ENCODE measurements around the gene ZNF93. TPM values are rescaled to one million over a fixed set of nuclear protein-coding genes. Genes with fewer than 3 reads are reported as not detected.
A peak's percentile ranks its signal among the peaks of the same experiment; 100 is the strongest.
"Not testable (repeated sequence)": the region's sequence is repeated elsewhere in the genome, so short reads cannot be mapped to it uniquely, and the experiment has no call there.

The ZNF93 gene
- total RNA-seq (ENCODE audit: insufficient read depth, low replicate concordance): 15.9 TPM

DNA sequence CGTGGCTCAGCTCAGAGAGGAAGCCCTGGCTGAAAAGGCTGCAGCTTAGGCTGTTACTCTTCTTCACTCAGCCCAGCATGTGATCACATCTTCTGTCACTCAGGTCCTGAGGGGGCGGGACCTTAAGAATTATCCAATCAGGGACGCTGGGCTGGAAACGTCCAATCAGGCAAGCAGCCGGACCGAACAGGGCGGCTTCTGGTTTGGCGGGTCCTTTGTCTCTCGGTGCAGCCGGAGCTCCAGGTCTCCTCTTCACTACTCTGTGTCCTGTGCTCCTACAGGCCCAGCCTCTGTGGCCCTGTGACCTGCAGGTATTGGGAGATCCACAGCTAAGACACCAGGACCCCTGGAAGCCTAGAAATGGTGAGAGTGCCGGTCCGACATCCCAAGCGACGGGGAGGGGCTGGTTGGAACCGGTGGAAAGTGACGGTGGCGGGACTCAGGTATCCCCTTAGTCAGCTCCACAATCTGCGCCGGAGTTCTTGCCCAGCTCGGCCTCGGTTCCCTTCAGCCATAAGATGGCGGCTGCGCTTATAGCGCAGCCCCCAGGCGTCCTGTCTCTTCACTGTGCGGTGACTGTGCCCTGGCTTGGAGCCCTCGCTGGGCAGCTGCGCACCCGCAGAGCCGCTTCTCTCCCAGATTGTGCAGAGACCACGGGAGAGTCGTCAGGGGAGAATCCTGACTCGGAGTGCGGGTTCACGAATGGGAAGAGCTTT, at the start of gene ZNF93:
Gene ZNF93, plus strand, starts transcription at position 218 of the 716 bp plus-strand sequence. Its CDS starts 143 bp downstream, at position 361.
- peak; percentile 100 for DNase-seq (ENCODE audit: low spot score)

- not testable (repeated sequence) for DNase-seq (ENCODE audit: low spot score)
Observed at GRCh38 chr19:19851740-19852139, 49.0 kb upstream of the ZNF93 start.

DNA sequence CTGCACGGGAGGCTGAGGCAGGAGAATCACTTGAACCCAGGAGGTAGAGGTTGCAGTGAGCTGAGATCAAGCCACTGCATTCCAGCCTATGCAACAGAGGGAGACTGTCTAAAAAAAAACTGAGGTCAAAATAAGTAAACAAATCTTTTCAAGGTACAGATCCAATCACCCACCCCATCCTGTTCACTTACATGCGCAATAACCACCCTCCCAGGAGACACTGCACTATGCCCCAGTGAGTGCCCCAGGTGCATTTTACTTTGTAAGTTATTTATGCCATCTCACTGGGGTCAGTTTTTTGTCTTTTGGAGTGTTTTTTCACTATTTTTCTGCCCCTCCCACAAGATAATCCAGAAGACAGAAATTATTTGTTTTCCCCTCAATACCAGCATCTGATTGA, 42.0 kb upstream of the ZNF93 start:
- DNase-seq (ENCODE audit: low spot score): no peak

DNA sequence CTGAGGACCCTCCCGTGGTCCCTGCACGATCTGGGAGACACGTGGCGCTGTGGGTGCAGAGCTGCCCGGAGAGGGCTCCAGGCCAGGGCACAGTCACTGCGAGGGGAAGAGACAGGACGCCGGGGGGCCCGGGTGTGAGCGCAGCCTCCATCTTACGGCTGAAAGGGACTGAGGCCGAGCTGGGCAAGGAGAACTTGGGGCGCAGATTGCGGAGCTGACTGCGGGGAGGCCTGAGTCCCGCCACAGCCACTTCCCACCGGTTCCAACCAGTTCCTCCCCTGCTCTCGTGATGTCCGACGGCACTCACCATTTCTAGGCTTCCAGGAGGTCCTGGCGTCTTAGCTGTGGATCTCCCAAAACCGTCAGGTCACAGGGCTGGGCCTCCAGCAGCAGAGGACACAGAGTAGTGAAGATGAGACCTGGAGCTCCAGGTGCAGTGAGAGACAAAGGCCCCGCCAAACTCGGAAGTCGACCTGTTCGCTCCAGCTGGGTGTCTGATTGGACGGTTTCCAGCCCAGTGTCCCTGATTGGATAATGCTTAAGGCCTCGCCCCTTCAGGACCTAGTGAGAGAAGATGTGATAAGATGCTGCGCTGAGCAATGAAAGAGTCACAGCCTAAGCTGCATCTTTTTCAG, 39.9 kb upstream of the ZNF93 start:
- DNase-seq (ENCODE audit: low spot score): peak; percentile 85

DNA sequence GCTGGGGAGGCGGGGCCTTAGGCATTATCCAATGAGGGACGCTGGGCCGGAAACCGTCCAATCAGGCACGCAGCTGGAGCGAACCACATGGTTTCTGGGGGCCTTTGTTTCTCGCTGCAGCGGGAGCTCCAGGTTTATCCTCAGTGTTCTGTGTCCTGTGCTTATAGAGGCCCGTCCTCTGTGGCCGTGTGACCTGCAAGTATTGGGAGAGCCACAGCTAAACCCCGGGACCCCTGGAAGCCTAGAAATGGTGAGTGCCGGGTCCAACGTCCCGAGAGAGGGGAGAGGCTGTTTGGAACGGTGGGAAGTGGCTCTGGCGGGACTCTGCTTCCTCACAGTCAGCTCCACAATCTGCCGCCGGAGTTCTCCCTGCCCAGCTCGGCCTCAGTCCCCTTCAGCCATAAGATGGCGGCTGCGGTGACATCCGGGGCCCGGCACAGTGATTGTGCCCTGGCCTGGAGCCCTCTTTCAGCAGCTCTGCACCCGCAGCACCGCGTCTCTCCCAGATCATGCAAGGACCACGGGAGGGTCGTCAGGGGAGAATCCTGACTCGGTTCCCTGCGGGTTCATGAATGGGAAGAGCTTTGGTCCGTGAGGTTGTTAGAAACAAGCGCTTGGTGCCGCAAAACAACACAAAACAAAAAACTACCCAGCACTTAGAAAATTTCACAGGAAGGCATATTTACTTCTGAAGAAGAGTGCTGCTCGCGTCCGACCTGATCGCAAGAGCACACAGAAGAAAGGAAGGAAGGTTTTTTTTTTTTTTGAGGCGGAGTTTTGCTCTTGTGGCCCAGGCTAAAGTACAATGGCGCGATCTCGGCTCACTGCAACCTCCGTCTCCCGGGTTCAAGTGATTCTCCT, 34.8 kb upstream of the ZNF93 start, which contains the start of gene ZNF253:
Gene ZNF253, plus strand, starts transcription at position 133 of the 861 bp plus-strand sequence. Its CDS starts 115 bp downstream, at position 248.
- DNase-seq (ENCODE audit: low spot score): peak; percentile 99

- DNase-seq (ENCODE audit: low spot score): peak; percentile 19
Observed at GRCh38 chr19:19866611-19867248, 34.0 kb upstream of the ZNF93 start.

DNA sequence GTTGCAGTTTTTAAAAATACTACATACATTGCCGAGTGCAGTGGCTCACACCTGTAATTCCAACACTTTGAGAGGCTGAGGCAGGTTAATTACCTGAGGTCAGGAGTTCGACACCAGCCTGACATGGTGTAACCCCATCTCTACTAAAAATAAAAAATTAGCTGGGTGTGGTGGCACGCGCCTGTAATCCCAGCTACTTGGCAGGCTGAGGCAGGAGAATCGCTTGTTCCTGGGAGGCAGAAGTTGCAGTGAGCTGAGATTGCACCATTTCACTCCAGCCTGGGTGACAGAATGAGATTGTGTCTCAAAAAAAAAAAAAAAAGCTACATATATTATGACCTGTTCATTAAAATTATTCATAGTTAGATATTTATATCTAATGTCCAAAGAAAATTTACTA, 30.7 kb upstream of the ZNF93 start:
- DNase-seq (ENCODE audit: low spot score): not testable (repeated sequence)

- no peak for DNase-seq (ENCODE audit: low spot score)
Observed at GRCh38 chr19:19871932-19872331, 28.8 kb upstream of the ZNF93 start.

GRCh38 chr19:19873381-19873780, 27.4 kb upstream of the ZNF93 start:
- DNase-seq (ENCODE audit: low spot score): no peak

- no peak for DNase-seq (ENCODE audit: low spot score)
Observed at GRCh38 chr19:19877724-19878123, 23.0 kb upstream of the ZNF93 start.

- no peak for DNase-seq (ENCODE audit: low spot score)
Observed at GRCh38 chr19:19884583-19884982, 16.2 kb upstream of the ZNF93 start.

- DNase-seq (ENCODE audit: low spot score): not testable (repeated sequence)
Observed at GRCh38 chr19:19892055-19892941, 8.4 kb upstream of the ZNF93 start.

GRCh38 chr19:19900139-19900728, 512 bp upstream of the ZNF93 start:
- DNase-seq (ENCODE audit: low spot score): peak; percentile 66

DNA sequence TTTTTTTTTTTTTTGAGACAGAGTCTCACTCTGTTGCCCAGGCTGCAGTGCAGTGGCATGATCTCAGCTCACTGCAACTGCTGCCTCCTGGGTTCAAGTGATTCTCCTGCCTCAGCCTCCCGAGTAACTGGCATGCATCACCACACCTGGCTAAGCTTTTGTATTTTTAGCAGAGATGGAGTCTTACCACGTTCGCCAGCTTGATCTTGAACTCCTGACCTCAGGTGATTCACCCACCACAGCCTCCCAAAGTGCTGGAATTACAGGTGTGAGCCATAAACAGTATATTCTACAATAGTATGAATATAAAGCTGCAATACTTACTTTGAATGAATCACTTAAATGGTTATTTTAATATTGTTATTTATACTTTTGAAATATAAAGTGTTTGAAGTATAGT, 6.8 kb downstream of the ZNF93 start:
- not testable (repeated sequence) for DNase-seq (ENCODE audit: low spot score)

GRCh38 chr19:19909654-19910053, 8.9 kb downstream of the ZNF93 start:
- no peak for DNase-seq (ENCODE audit: low spot score)

- DNase-seq (ENCODE audit: low spot score): peak; percentile 50
Observed at GRCh38 chr19:19911150-19911549, 10.4 kb downstream of the ZNF93 start.

- no peak for DNase-seq (ENCODE audit: low spot score)
Observed at GRCh38 chr19:19914596-19914995, 13.8 kb downstream of the ZNF93 start.

- not testable (repeated sequence) for DNase-seq (ENCODE audit: low spot score)
Observed at GRCh38 chr19:19930417-19930816, 29.7 kb downstream of the ZNF93 start.

- DNase-seq (ENCODE audit: low spot score): not testable (repeated sequence)
Observed at GRCh38 chr19:19933432-19934314, 32.9 kb downstream of the ZNF93 start.

All from umbilical cord (tissue), 2 donors.